ENCODE measurements around the gene SPATA2L. TPM values are rescaled to one million over a fixed set of nuclear protein-coding genes. Genes with fewer than 3 reads are reported as not detected.
A peak's percentile ranks its signal among the peaks of the same experiment; 100 is the strongest.

Gene SPATA2L
- total and polyA plus RNA-seq, 12 donors: 1.9 to 13.0 (median 3.1) TPM

DNA sequence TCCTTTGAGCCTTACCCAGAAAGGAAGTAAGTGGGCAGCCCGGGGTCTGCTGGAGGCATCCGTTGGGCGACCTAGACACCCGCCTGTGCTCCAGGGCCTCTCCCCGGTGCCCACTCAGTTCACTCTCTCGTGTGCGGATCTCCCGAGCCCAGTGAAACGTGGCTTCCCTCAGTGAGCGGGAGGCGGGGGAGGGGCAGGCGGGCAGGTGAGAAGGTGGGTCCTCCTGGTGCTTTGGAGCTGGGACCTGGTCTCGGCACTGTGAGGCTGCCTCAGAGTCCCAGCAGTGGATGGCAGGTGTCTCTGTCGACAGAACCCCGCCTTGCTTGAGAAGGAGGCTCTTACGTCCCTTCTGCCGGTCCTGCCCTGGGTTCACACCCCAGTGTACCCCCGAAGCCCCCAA lies 27.8 kb upstream of the SPATA2L start:
- no peaks in the 10 kb centered on the region for H3K9me3 ChIP-seq
- H3K27ac ChIP-seq: no peak overlapping the region
- DNase-seq (no peak), ATAC-seq (no peak)
- intact Hi-C loops (cut with DNase I): no loop called here
- no peaks in the 10 kb centered on the region for H3K27me3 ChIP-seq
- no peak overlapping the region for H3K4me3 ChIP-seq
- TF ChIP-seq, protein P1, sequence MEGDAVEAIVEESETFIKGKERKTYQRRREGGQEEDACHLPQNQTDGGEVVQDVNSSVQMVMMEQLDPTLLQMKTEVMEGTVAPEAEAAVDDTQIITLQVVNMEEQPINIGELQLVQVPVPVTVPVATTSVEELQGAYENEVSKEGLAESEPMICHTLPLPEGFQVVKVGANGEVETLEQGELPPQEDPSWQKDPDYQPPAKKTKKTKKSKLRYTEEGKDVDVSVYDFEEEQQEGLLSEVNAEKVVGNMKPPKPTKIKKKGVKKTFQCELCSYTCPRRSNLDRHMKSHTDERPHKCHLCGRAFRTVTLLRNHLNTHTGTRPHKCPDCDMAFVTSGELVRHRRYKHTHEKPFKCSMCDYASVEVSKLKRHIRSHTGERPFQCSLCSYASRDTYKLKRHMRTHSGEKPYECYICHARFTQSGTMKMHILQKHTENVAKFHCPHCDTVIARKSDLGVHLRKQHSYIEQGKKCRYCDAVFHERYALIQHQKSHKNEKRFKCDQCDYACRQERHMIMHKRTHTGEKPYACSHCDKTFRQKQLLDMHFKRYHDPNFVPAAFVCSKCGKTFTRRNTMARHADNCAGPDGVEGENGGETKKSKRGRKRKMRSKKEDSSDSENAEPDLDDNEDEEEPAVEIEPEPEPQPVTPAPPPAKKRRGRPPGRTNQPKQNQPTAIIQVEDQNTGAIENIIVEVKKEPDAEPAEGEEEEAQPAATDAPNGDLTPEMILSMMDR (IDR thresholded peaks at IDR 0.05): no peak
- peaks cover 0 to 14% (median 7%) of the 10 kb centered on the region in 9 donors for H3K4me1 ChIP-seq
- 93% methylated on average over 18 of the region's 18 CpGs for WGBS, 2 donors
- peaks cover 12 to 96% (median 50%) of the 10 kb centered on the region in 9 donors for H3K36me3 ChIP-seq

DNA sequence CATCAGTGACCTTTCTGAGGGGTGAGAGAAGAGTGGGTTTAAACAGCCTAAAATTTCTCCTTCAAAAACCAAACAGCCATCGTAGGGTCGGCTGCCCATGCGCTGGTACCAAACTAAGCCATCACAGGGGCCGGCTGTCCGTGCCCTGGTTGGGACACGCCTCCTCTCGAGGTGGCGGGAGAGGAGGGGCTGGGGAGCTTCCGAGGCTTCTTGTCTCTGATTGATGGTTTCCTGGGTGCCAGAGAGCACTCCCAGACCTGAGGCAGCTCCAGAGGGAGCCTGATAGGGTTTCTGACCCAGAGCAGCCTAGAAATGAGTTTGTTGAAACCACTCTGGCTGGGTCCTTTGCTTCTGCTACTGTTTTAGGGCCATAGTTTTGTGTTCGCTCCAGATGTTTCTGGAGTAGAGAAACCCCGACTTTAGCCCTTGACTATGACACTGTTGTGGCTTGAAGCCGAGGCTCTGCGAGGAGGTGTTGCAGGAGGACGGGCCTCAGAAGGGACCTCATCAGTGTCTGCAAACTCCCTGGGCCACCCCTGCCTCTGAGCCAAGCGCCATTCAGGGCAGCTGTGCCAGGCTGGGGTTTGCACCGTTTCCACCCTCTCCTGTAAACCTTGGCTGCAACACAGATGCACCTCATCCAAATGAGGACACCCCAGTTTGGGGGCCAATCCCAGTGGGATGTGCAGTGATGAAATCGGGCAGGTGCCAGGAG lies 26.1 kb upstream of the SPATA2L start:
- peaks cover 16 to 31% (median 24%) of the 10 kb centered on the region in 9 donors for H3K4me1 ChIP-seq
- no peak overlapping the region for H3K4me3 ChIP-seq
- ATAC-seq: no peak
- no peak overlapping the region for H3K27ac ChIP-seq
- intact Hi-C loops (cut with DNase I): no loop called here
- DNase-seq: no peak
- peaks cover 8 to 98% (median 48%) of the 10 kb centered on the region in 9 donors for H3K36me3 ChIP-seq
- TF ChIP-seq, protein P1 (IDR thresholded peaks at IDR 0.05): no peak
- no peaks in the 10 kb centered on the region for H3K27me3 ChIP-seq
- WGBS, 2 donors: 81 to 85% methylated on average over 17 of the region's 17 CpGs
- H3K9me3 ChIP-seq: no peaks in the 10 kb centered on the region

DNA sequence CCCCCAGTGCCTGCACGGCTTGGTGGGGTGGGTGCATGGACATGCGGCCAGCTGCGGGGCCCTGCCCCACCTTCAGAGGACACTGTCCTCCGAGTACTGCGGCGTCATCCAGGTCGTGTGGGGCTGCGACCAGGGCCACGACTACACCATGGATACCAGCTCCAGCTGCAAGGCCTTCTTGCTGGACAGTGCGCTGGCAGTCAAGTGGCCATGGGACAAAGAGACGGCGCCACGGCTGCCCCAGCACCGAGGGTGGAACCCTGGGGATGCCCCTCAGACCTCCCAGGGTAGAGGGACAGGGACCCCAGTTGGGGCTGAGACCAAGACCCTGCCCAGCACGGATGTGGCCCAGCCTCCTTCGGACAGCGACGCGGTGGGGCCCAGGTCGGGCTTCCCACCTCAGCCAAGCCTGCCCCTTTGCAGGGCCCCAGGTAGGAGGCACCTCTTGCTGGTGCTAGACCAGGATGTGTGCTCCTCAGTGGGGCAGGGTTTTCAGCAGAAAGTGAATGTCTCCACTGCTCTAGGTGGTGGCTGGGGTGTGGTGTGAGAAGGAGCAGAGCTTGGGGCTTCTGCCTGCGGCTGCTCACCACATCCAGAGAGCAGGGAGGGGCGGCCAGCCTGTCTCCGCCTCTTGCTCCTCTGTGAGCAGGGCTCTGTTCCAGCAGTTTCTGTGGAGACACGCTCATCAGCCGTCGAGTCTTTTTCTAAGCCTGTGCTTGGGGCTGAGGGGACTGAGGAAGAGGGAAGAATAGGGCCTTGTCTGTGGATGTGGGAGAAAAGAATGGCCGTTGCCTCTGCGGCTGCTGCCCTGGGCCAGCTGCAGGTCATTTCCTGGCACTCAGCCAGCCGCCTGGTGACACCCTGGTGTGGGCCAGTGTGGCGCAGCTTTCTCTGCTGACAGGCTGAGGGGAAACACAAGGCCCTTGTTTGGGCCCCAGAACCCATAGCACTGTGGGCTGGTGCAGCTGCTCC lies 22.1 kb upstream of the SPATA2L start:
- H3K4me3 ChIP-seq: peak overlapping the region in 9 of 10 donors; percentile 62 to 99 (median 91)
- H3K27me3 ChIP-seq: no peaks in the 10 kb centered on the region
- H3K36me3 ChIP-seq: peaks cover 6 to 60% (median 24%) of the 10 kb centered on the region in 9 donors
- H3K27ac ChIP-seq: peak overlapping the region in 9 of 10 donors; percentile 2 to 100 (median 98)
- TF ChIP-seq, protein P1 (IDR thresholded peaks at IDR 0.05): no peak
- 65 to 76% methylated on average over 30 of the region's 30 CpGs for WGBS, 2 donors
- DNase-seq (peak; percentile 64 to 70), ATAC-seq (peak in 4 of 8 donors; percentile 6 to 48 (median 28))
- intact Hi-C loops (cut with DNase I): loop anchor here in 2 of 10 donors (5.0 kb wide), 2 partner anchors 69 to 161 kb away; partner anchors contain the start of gene RPL13 (in 1 of the 2)
- peaks cover 26 to 56% (median 39%) of the 10 kb centered on the region in 9 donors for H3K4me1 ChIP-seq
- H3K9me3 ChIP-seq: no peaks in the 10 kb centered on the region

Measured in heart right ventricle (tissue), 16 donors.